Activated CD8-positive, alpha-beta memory T cell treated with anti-CD3 and anti-CD28 coated beads for 1 hour (primary cell): ENCODE results near the gene LFNG.

Experiments
- DNase-seq, 2 donors: peaks; one replicate each; pipeline ENCODE4 v3.0.0-alpha.2; 2020; ENCODE audit warnings: low read depth in 1 of 2; ENCODE audit errors: extremely low read depth in 1 of 2

LFNG gene

GRCh38 chr7:2566890-2567678 is 47.5 kb downstream of the LFNG start:
- no peak for DNase-seq

- DNase-seq: no peak
These were observed 48.2 kb downstream of the LFNG start for GRCh38 chr7:2567679-2568278.

GRCh38 chr7:2568521-2569223 is 49.1 kb downstream of the LFNG start:
- DNase-seq: no peak

GRCh38 chr7:2569421-2569820 is 49.8 kb downstream of the LFNG start:
- no peak for DNase-seq

GRCh38 chr7:2570021-2570420 is 50.4 kb downstream of the LFNG start:
- DNase-seq: no peak

- no peak for DNase-seq
These were observed 51.8 kb downstream of the LFNG start for GRCh38 chr7:2571409-2571808.

- no peak for DNase-seq
These were observed 52.7 kb downstream of the LFNG start for GRCh38 chr7:2572101-2572842.

- DNase-seq: no peak
These were observed 54.2 kb downstream of the LFNG start for GRCh38 chr7:2573761-2574160.

- no peak for DNase-seq
These were observed 55.6 kb downstream of the LFNG start for GRCh38 chr7:2575046-2575732.

- no peak for DNase-seq
These were observed 56.3 kb downstream of the LFNG start for GRCh38 chr7:2575733-2576340.

- no peak for DNase-seq
These were observed 57.3 kb downstream of the LFNG start for GRCh38 chr7:2576742-2577491.
